ENCODE results near the gene SH3YL1.

SH3YL1 gene

DNA sequence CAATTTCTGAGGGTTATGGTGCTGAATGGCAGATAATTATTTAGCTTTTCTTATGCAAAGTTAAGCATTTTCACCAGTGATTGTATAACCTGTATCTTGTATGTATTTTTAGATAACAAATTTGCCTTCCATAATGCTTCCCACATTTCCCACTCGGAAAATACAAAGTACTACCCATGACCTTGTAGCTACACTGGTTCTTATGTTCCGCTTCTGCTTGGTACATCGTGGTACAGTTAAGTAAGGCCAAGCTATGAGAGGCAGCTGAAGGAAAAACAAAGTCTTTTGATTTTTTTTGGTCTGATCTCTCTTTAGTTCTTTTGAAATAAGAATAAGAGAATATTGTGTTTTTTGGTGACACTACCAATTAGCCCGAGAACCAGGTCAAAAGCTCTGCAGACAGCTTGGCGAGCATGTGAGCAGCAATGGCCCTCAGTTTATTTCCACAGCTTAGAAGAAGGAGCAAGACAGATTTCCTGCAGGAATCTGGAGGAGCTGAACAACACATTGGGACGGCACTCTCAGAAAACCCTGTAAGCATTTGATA, 26.8 kb downstream of the SH3YL1 start:
- Histone ChIP-seq H3K4me2 (ENCODE audit: insufficient read depth, low read length) (no peak overlapping the region), H3K9me3 (ENCODE audit: insufficient read depth, low read length, severe bottlenecking) (no peaks in the 10 kb centered on the region), H3K9ac (ENCODE audit: low read depth, low read length) (no peak overlapping the region), H3K27ac (ENCODE audit: low read length) (no peak overlapping the region), H3K36me3 (ENCODE audit: insufficient read depth, low read length) (no peaks in the 10 kb centered on the region), H2AFZ (ENCODE audit: low read depth, low read length) (no peak overlapping the region), H3K4me3 (ENCODE audit: low read depth in 1 of 2, low read length in 2 of 2) (no peak overlapping the region), H3K4me1 (ENCODE audit: insufficient read depth, low read length) (no peaks in the 10 kb centered on the region), H3K27me3 (ENCODE audit: insufficient read depth, low read length, poor library complexity) (no peaks in the 10 kb centered on the region), H4K20me1 (ENCODE audit: insufficient read depth, low read length) (no peaks in the 10 kb centered on the region), H3K79me2 (ENCODE audit: insufficient read depth, low read length) (no peaks in the 10 kb centered on the region)
- TF ChIP-seq, protein P1, sequence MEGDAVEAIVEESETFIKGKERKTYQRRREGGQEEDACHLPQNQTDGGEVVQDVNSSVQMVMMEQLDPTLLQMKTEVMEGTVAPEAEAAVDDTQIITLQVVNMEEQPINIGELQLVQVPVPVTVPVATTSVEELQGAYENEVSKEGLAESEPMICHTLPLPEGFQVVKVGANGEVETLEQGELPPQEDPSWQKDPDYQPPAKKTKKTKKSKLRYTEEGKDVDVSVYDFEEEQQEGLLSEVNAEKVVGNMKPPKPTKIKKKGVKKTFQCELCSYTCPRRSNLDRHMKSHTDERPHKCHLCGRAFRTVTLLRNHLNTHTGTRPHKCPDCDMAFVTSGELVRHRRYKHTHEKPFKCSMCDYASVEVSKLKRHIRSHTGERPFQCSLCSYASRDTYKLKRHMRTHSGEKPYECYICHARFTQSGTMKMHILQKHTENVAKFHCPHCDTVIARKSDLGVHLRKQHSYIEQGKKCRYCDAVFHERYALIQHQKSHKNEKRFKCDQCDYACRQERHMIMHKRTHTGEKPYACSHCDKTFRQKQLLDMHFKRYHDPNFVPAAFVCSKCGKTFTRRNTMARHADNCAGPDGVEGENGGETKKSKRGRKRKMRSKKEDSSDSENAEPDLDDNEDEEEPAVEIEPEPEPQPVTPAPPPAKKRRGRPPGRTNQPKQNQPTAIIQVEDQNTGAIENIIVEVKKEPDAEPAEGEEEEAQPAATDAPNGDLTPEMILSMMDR (IDR thresholded peaks at IDR 0.05; ENCODE audit: borderline replicate concordance, extremely low read depth, low read length, poor library complexity, severe bottlenecking), result no peak
- TF ChIP-seq EZH2 (IDR thresholded peaks at IDR 0.05; ENCODE audit: borderline replicate concordance, low read depth, low read length, severe bottlenecking), result no peak
- ATAC-seq (ENCODE audit: insufficient read depth, low read depth) (no peak), DNase-seq (no peak)

GRCh38 chr2:234421-234820, 29.4 kb downstream of the SH3YL1 start:
- DNase-seq, result no peak
- Histone ChIP-seq H3K27ac (ENCODE audit: low read length) (no peak overlapping the region), H3K4me2 (ENCODE audit: insufficient read depth, low read length) (no peak overlapping the region), H3K27me3 (ENCODE audit: insufficient read depth, low read length, poor library complexity) (no peaks in the 10 kb centered on the region), H3K4me3 (ENCODE audit: low read depth in 1 of 2, low read length in 2 of 2) (no peak overlapping the region), H3K9ac (ENCODE audit: low read depth, low read length) (no peak overlapping the region), H3K36me3 (ENCODE audit: insufficient read depth, low read length) (peaks cover 4% of the 10 kb centered on the region; the same call in 1 of the 2 replicates), H2AFZ (ENCODE audit: low read depth, low read length) (no peak overlapping the region), H3K4me1 (ENCODE audit: insufficient read depth, low read length) (no peaks in the 10 kb centered on the region), H3K9me3 (ENCODE audit: insufficient read depth, low read length, severe bottlenecking) (no peaks in the 10 kb centered on the region), H4K20me1 (ENCODE audit: insufficient read depth, low read length) (no peaks in the 10 kb centered on the region), H3K79me2 (ENCODE audit: insufficient read depth, low read length) (no peaks in the 10 kb centered on the region)
- TF ChIP-seq EZH2 (IDR thresholded peaks at IDR 0.05; ENCODE audit: borderline replicate concordance, low read depth, low read length, severe bottlenecking), result no peak
- TF ChIP-seq, protein P1 (IDR thresholded peaks at IDR 0.05; ENCODE audit: borderline replicate concordance, extremely low read depth, low read length, poor library complexity, severe bottlenecking), result no peak
- no peak for ATAC-seq (ENCODE audit: insufficient read depth, low read depth)

- Histone ChIP-seq H3K4me1 (ENCODE audit: insufficient read depth, low read length) (no peaks in the 10 kb centered on the region), H3K27me3 (ENCODE audit: insufficient read depth, low read length, poor library complexity) (no peaks in the 10 kb centered on the region), H3K79me2 (ENCODE audit: insufficient read depth, low read length) (no peaks in the 10 kb centered on the region), H2AFZ (ENCODE audit: low read depth, low read length) (no peak overlapping the region), H3K27ac (ENCODE audit: low read length) (no peak overlapping the region), H3K4me2 (ENCODE audit: insufficient read depth, low read length) (no peak overlapping the region), H4K20me1 (ENCODE audit: insufficient read depth, low read length) (no peaks in the 10 kb centered on the region), H3K9me3 (ENCODE audit: insufficient read depth, low read length, severe bottlenecking) (no peaks in the 10 kb centered on the region), H3K9ac (ENCODE audit: low read depth, low read length) (no peak overlapping the region), H3K36me3 (ENCODE audit: insufficient read depth, low read length) (peaks cover 4% of the 10 kb centered on the region; the same call in 1 of the 2 replicates), H3K4me3 (ENCODE audit: low read depth in 1 of 2, low read length in 2 of 2) (no peak overlapping the region)
- ATAC-seq (ENCODE audit: insufficient read depth, low read depth) (no peak), DNase-seq (no peak)
- TF ChIP-seq EZH2 (IDR thresholded peaks at IDR 0.05; ENCODE audit: borderline replicate concordance, low read depth, low read length, severe bottlenecking), result no peak
- TF ChIP-seq, protein P1 (IDR thresholded peaks at IDR 0.05; ENCODE audit: borderline replicate concordance, extremely low read depth, low read length, poor library complexity, severe bottlenecking), result no peak
These were observed 30.8 kb downstream of the SH3YL1 start for GRCh38 chr2:233030-233429.
